Activated CD8-positive, alpha-beta memory T cell treated with anti-CD3 and anti-CD28 coated beads, Interleukin-2, amount 50 U/mL, for 48 hours (primary cell): ENCODE measurements around the gene TBC1D3B.
A peak's percentile ranks its signal among the peaks of the same experiment; 100 is the strongest.
"Not testable (repeated sequence)": the region's sequence is repeated elsewhere in the genome, so short reads cannot be mapped to it uniquely, and the experiment has no call there.

Experiments used
- DNase-seq: peaks from one replicate; pipeline ENCODE4 v3.0.0-alpha.2; 2020

The TBC1D3B gene

GRCh38 chr17:36168836-36169235 is 7.6 kb downstream of the TBC1D3B start:
- DNase-seq = not testable (repeated sequence)

GRCh38 chr17:36153895-36154610 is 22.4 kb downstream of the TBC1D3B start:
- no peak for DNase-seq

- DNase-seq = no peak
These were observed 23.8 kb downstream of the TBC1D3B start for GRCh38 chr17:36152639-36153120.

GRCh38 chr17:36151891-36152638 is 24.4 kb downstream of the TBC1D3B start:
- DNase-seq = no peak

GRCh38 chr17:36149296-36149820 is 27.1 kb downstream of the TBC1D3B start:
- DNase-seq = no peak

GRCh38 chr17:36148559-36149295 is 27.7 kb downstream of the TBC1D3B start:
- DNase-seq = peak; percentile 83

- no peak for DNase-seq
These were observed 28.8 kb downstream of the TBC1D3B start for GRCh38 chr17:36147601-36148000.

GRCh38 chr17:36144981-36145729 is 31.3 kb downstream of the TBC1D3B start:
- DNase-seq = no peak

- no peak for DNase-seq
These were observed 32.4 kb downstream of the TBC1D3B start for GRCh38 chr17:36144014-36144413.

- DNase-seq = no peak
These were observed 33.6 kb downstream of the TBC1D3B start for GRCh38 chr17:36142806-36143205.

- DNase-seq = no peak
These were observed 34.2 kb downstream of the TBC1D3B start for GRCh38 chr17:36142235-36142634.

- DNase-seq = no peak
These were observed 40.0 kb downstream of the TBC1D3B start for GRCh38 chr17:36136439-36136838.

- DNase-seq = no peak
These were observed 40.4 kb downstream of the TBC1D3B start for GRCh38 chr17:36136036-36136435.

GRCh38 chr17:36135465-36135864 is 41.0 kb downstream of the TBC1D3B start:
- DNase-seq = no peak

GRCh38 chr17:36133602-36134236 is 42.7 kb downstream of the TBC1D3B start:
- DNase-seq = no peak

- DNase-seq = no peak
These were observed 44.0 kb downstream of the TBC1D3B start for GRCh38 chr17:36132421-36132831.

- DNase-seq = no peak
These were observed 44.5 kb downstream of the TBC1D3B start for GRCh38 chr17:36131931-36132330.

- no peak for DNase-seq
These were observed 45.0 kb downstream of the TBC1D3B start for GRCh38 chr17:36131421-36131820.

GRCh38 chr17:36130346-36130745 is 46.1 kb downstream of the TBC1D3B start:
- no peak for DNase-seq

- DNase-seq = no peak
These were observed 46.8 kb downstream of the TBC1D3B start for GRCh38 chr17:36129616-36130015.

- DNase-seq = no peak
These were observed 47.9 kb downstream of the TBC1D3B start for GRCh38 chr17:36128411-36128978.

GRCh38 chr17:36127911-36128310 is 48.5 kb downstream of the TBC1D3B start:
- no peak for DNase-seq
